Measurements from ENCODE around the gene ATP5F1D. TPM values are rescaled to one million over a fixed set of nuclear protein-coding genes. Genes with fewer than 3 reads are reported as not detected.
A peak's percentile ranks its signal among the peaks of the same experiment; 100 is the strongest.

ATP5F1D gene
- total and polyA plus RNA-seq, 2 donors (not counting 3 experiments of a cell fraction or from before 2014, with no cell fraction given), result 167 to 192 TPM

DNA sequence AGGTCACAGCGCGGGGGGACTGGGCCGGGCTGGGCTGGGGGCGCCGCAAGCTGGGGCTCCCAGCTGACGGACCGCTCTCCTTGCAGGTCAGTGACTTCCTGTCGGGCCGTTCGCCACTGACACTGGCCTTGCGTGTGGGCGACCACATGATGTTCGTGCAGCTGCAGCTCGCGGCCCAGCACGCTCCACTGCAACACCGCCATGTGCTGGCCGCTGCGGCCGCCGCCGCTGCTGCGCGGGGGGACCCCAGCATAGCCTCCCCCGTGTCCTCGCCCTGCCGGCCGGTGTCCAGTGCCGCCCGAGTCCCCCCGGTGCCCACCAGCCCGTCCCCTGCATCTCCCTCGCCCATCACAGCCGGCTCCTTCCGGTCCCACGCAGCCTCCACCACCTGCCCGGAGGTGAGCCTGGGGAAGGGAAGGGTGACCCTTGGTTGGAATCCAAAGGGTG, 12.6 kb downstream of the ATP5F1D start:
- peaks cover 29 to 36% of the 10 kb centered on the region in 2 experiments for H3K36me3 ChIP-seq (ENCODE audit: control insufficient read depth in 2 of 2, extremely low read depth in 1 of 2, insufficient read depth in 2 of 2, low read length in 2 of 2)

More for the DNA sequence above, 12.6 kb downstream of the ATP5F1D start:
- no peak for DNase-seq (ENCODE audit: low read depth, low spot score)
- Histone ChIP-seq H3K4me2 (ENCODE audit: insufficient read depth, low read length) (peak overlapping the region; percentile 66), H3K4me3 (replicated peaks in 1 of 3; ENCODE audit: insufficient read depth in 1 of 3, low read depth in 1 of 3, low read length in 3 of 3) (no peak overlapping the region), H3K9me1 (replicated peaks; ENCODE audit: control insufficient read depth, extremely low read depth, insufficient read depth, low read length) (no peaks in the 10 kb centered on the region), H3K79me2 (ENCODE audit: control insufficient read depth, insufficient read depth, low read length) (peaks cover 63% of the 10 kb centered on the region), H3K27ac (ENCODE audit: insufficient read depth, low read depth, low read length) (peak overlapping the region; percentile 90), H3K27me3 (ENCODE audit: control insufficient read depth in 2 of 2, insufficient read depth in 2 of 2, low read length in 2 of 2) (no peaks in the 10 kb centered on the region), H4K20me1 (replicated peaks; ENCODE audit: control insufficient read depth, extremely low read depth, insufficient read depth, low read length) (no peaks in the 10 kb centered on the region), H3K9ac (replicated peaks; ENCODE audit: extremely low read depth, insufficient read depth, low read length) (peak overlapping the region; percentile 65), H3K4me1 (ENCODE audit: control insufficient read depth, extremely low read depth, insufficient read depth, low read length) (peaks cover 34% of the 10 kb centered on the region), H2AFZ (ENCODE audit: low read depth, low read length) (no peak overlapping the region), H3K9me3 (replicated peaks; ENCODE audit: control insufficient read depth, insufficient read depth, low read length) (no peaks in the 10 kb centered on the region)
- no TSS peak for BruUV-seq (replicated peaks)
- dilution Hi-C loops (cut with MboI; ENCODE audit: extremely low pct_ligation_motif_present, low sequenced_read_pairs), result no loop called here
- ChIA-PET CTCF (interaction anchor here (0.7 to 2.2 kb wide), 2 partner anchors 10 to 12 kb away, joined by 6 to 89 read pairs; no protein-coding TSS in a partner anchor), POLR2A (interaction anchor here (0.5 to 2.2 kb wide), 4 partner anchors 12 to 41 kb away, joined by 5 to 34 read pairs (median 14); partner anchors contain the start of gene CIRBP)
- no peak for FAIRE-seq
- intact Hi-C loops (cut with micrococcal nuclease), result no loop called here
- TF ChIP-seq JUN (IDR thresholded peaks at IDR 0.05; ENCODE audit: borderline replicate concordance, insufficient read depth, insufficient read length, low read depth), result no peak
- no peak for TF ChIP-seq POLR2A (IDR thresholded peaks at IDR 0.05; ENCODE audit: low read depth, low read length)
- TF ChIP-seq, protein P1, sequence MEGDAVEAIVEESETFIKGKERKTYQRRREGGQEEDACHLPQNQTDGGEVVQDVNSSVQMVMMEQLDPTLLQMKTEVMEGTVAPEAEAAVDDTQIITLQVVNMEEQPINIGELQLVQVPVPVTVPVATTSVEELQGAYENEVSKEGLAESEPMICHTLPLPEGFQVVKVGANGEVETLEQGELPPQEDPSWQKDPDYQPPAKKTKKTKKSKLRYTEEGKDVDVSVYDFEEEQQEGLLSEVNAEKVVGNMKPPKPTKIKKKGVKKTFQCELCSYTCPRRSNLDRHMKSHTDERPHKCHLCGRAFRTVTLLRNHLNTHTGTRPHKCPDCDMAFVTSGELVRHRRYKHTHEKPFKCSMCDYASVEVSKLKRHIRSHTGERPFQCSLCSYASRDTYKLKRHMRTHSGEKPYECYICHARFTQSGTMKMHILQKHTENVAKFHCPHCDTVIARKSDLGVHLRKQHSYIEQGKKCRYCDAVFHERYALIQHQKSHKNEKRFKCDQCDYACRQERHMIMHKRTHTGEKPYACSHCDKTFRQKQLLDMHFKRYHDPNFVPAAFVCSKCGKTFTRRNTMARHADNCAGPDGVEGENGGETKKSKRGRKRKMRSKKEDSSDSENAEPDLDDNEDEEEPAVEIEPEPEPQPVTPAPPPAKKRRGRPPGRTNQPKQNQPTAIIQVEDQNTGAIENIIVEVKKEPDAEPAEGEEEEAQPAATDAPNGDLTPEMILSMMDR (IDR thresholded peaks at IDR 0.05; ENCODE audit: extremely low read depth in 1 of 2, insufficient read depth in 1 of 2, low read depth in 1 of 2, low read length in 2 of 2), result no peak
- TF ChIP-seq POLR2AphosphoS5 (IDR thresholded peaks at IDR 0.05; ENCODE audit: insufficient read depth, low read depth, low read length), result no peak
- no peak for TF ChIP-seq EZH2 (IDR thresholded peaks at IDR 0.05; ENCODE audit: borderline replicate concordance, low read depth, low read length, severe bottlenecking)
- TF ChIP-seq, protein P2, sequence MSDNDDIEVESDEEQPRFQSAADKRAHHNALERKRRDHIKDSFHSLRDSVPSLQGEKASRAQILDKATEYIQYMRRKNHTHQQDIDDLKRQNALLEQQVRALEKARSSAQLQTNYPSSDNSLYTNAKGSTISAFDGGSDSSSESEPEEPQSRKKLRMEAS (IDR thresholded peaks at IDR 0.05; ENCODE audit: insufficient read depth, insufficient read length), result no peak
- TF ChIP-seq FOS (IDR thresholded peaks at IDR 0.05; ENCODE audit: borderline replicate concordance, insufficient read depth, low read length), result no peak
- no peak for TF ChIP-seq MYC (IDR thresholded peaks at IDR 0.05; ENCODE audit: low read depth, low read length)
- no peak for TF ChIP-seq GATA2 (IDR thresholded peaks at IDR 0.05; ENCODE audit: insufficient read depth, insufficient read length, low read depth, low read length)

Data from endothelial cell of umbilical vein (primary cell).